HepG2 (cell line): ENCODE measurements around the gene DOCK11. TPM values are rescaled to one million over a fixed set of nuclear protein-coding genes. Genes with fewer than 3 reads are reported as not detected.

Source experiments
- ATAC-seq: fragments of 200-7000 bp; cut with Tn5 transposase; 3 replicates; pipeline ENCODE4 v1.9.1; 2020; ENCODE audit warnings: mild to moderate bottlenecking, moderate library complexity
- BruUV-seq: library from RNA; stranded (reverse); fragments of 400-500 nt; replicated peaks from 2 replicates; lab custom pipeline; 2021; lab: Mats Ljungman, UMichigan
- CTCF ChIA-PET: fragments of 300-600 bp; formaldehyde crosslinking; extraction: SDS; loops from one replicate; lab custom pipeline; 2021; ENCODE audit warnings: low total read pairs, inconsistent platforms, low intra/inter-chr PET ratio; lab: Yijun Ruan, JAX
- POLR2A ChIA-PET: fragments of 350-600 bp; sonication (Branson Sonifier 250); formaldehyde crosslinking; loops from one replicate; lab custom pipeline; 2020; ENCODE audit warnings: antibody characterized with exemption, inconsistent platforms; lab: Yijun Ruan, JAX
- DNase-seq: peaks from one replicate; pipeline ENCODE4 v3.0.0-alpha.2; 2015; ENCODE audit warnings: low spot score
- FAIRE-seq: peaks from 3 replicates; lab custom pipeline; 2011; peaks lifted over from hg19 to GRCh38; lab: Jason Lieb, UNC
- H2AFZ ChIP-seq: one replicate; pipeline ENCODE4 v1.6.1; 2011; ENCODE audit warnings: low read length, inconsistent platforms
- H3K27ac ChIP-seq: fragments of 300-600 bp; 3 replicates; pipeline ENCODE4 v1.8.0; 2011; ENCODE audit warnings: mixed run types, mild to moderate bottlenecking, mixed read lengths, low read length, inconsistent platforms; ENCODE audit not compliant: insufficient read depth; ENCODE audit errors: extremely low read length
- H3K27me3 ChIP-seq, 2 experiments: fragments of 200-600 bp in 1 of 2; 2 replicates in 1 of 2; 3 replicates in 1 of 2; pipeline versions ENCODE4 v1.6.0 to v1.8.0; 2011; ENCODE audit warnings: low read length in 2 of 2, mild to moderate bottlenecking in 2 of 2, moderate library complexity in 2 of 2, inconsistent platforms in 1 of 2; ENCODE audit not compliant: insufficient read depth in 2 of 2, control insufficient read depth in 1 of 2
- H3K36me3 ChIP-seq, 2 experiments: fragments of 200-600 bp in 1 of 2; replicated peaks in 1 of 2; 2 replicates in 1 of 2; 3 replicates in 1 of 2; pipeline versions ENCODE4 v1.5.1 to v1.8.0; 2011; ENCODE audit warnings: low read length in 2 of 2, inconsistent platforms in 1 of 2; ENCODE audit not compliant: insufficient read depth in 2 of 2, control insufficient read depth in 1 of 2
- H3K4me1 ChIP-seq: 2 replicates; pipeline ENCODE4 v1.5.1; 2012; ENCODE audit warnings: low read length, inconsistent platforms; ENCODE audit not compliant: insufficient read depth
- H3K4me2 ChIP-seq: 2 replicates; pipeline ENCODE4 v1.6.0; 2011; ENCODE audit warnings: low read depth, low read length, inconsistent platforms
- H3K4me3 ChIP-seq, 3 experiments: fragments of 200-600 bp in 1 of 3; sonication (generic), shearing (Covaris generic) in 1 of 3; replicated peaks in 1 of 3; 2 replicates each; pipeline ENCODE4 v1.5.1; 2011 to 2016; ENCODE audit warnings: low read length in 3 of 3, inconsistent platforms in 2 of 3, low read depth in 2 of 3, mild to moderate bottlenecking in 2 of 3, control low read depth in 1 of 3, mixed read lengths in 1 of 3; ENCODE audit not compliant: insufficient read depth in 1 of 3
- H3K79me2 ChIP-seq: one replicate; pipeline ENCODE4 v1.6.1; 2011; ENCODE audit warnings: low read length, inconsistent platforms; ENCODE audit not compliant: insufficient read depth
- H3K9ac ChIP-seq: 2 replicates; pipeline ENCODE4 v1.6.0; 2011; ENCODE audit warnings: mild to moderate bottlenecking, low read depth, low read length, inconsistent platforms; ENCODE audit not compliant: insufficient read depth
- H3K9me3 ChIP-seq: 2 replicates; pipeline ENCODE4 v1.5.1; 2012; ENCODE audit warnings: mild to moderate bottlenecking, low read length
- H4K20me1 ChIP-seq: 2 replicates; pipeline ENCODE4 v1.6.0; 2011; ENCODE audit warnings: inconsistent platforms, mild to moderate bottlenecking, low read length, moderate library complexity; ENCODE audit not compliant: insufficient read depth
- ATM ChIP-seq: fragments of 450-650 bp; IDR thresholded peaks from 2 replicates; pipeline ENCODE4 v1.7.1; 2017; ENCODE audit warnings: mild to moderate bottlenecking, borderline replicate concordance
- ATRX ChIP-seq: sonication (generic); formaldehyde crosslinking; IDR thresholded peaks from 2 replicates; pipeline ENCODE4 v1.4.0; 2020; ENCODE audit warnings: missing genetic modification reagents, borderline replicate concordance
- BCL6 ChIP-seq: IDR thresholded peaks from 2 replicates; pipeline ENCODE4 v1.6.1; 2016; ENCODE audit warnings: missing genetic modification reagents, missing compliant biosample characterization
- E2F5 ChIP-seq: sonication (generic); formaldehyde crosslinking; conservative IDR thresholded peaks from 2 replicates; pipeline ENCODE4 v1.4.0; 2020; ENCODE audit warnings: missing genetic modification reagents
- EED ChIP-seq: sonication (generic); formaldehyde crosslinking; IDR thresholded peaks from 2 replicates; pipeline ENCODE4 v1.5.0; 2020; ENCODE audit warnings: mild to moderate bottlenecking, missing genetic modification reagents
- GPBP1L1 ChIP-seq: sonication (generic); formaldehyde crosslinking; IDR thresholded peaks from 2 replicates; pipeline ENCODE4 v1.5.0; 2020; ENCODE audit warnings: mild to moderate bottlenecking, missing genetic modification reagents
- IRF9 ChIP-seq: sonication (generic); formaldehyde crosslinking; IDR thresholded peaks from 2 replicates; pipeline ENCODE4 v1.8.0; 2022; ENCODE audit warnings: missing genetic modification reagents, mild to moderate bottlenecking, borderline replicate concordance
- MLXIP ChIP-seq: sonication (generic); formaldehyde crosslinking; IDR thresholded peaks from 2 replicates; pipeline ENCODE4 v1.9.0; 2021; ENCODE audit warnings: missing genetic modification reagents, borderline replicate concordance
- NCOA2 ChIP-seq: sonication (generic); formaldehyde crosslinking; IDR thresholded peaks from 2 replicates; pipeline ENCODE4 v1.8.0; 2022; ENCODE audit warnings: inconsistent platforms
- REXO4 ChIP-seq: sonication (generic); formaldehyde crosslinking; IDR thresholded peaks from 2 replicates; pipeline ENCODE4 v1.8.0; 2022; ENCODE audit warnings: missing genetic modification reagents, mild to moderate bottlenecking, borderline replicate concordance
- TBL1XR1 ChIP-seq: fragments of 150-350 bp; IDR thresholded peaks from 2 replicates; pipeline ENCODE4 v1.6.1; 2014; ENCODE audit warnings: borderline replicate concordance, low read length; ENCODE audit not compliant: partially characterized antibody
- ZBTB4 ChIP-seq: sonication (generic); formaldehyde crosslinking; IDR thresholded peaks from 2 replicates; pipeline ENCODE4 v1.4.0; 2020; ENCODE audit warnings: missing genetic modification reagents, mild to moderate bottlenecking, borderline replicate concordance
- ZNF263 ChIP-seq: sonication (generic); formaldehyde crosslinking; IDR thresholded peaks from 2 replicates; pipeline ENCODE4 v1.4.0; 2020; ENCODE audit warnings: missing genetic modification reagents
- ZNF792 ChIP-seq: IDR thresholded peaks from 2 replicates; pipeline ENCODE4 v1.6.1; 2016
- ZNF841 ChIP-seq: sonication (generic); formaldehyde crosslinking; IDR thresholded peaks from 2 replicates; pipeline ENCODE4 v1.8.1; 2023; ENCODE audit warnings: missing genetic modification reagents, borderline replicate concordance
- WGBS: methylation state at CpG from one replicate; pipeline ENCODE4 v1.1.6; 2017; ENCODE audit warnings: low lambda C conversion rate; 5-methylcytosine and 5-hydroxymethylcytosine counted together
- in situ Hi-C: cut with HindIII; loops from 2 replicates; pipeline ENCODE4 v1.10.0; 2017; ENCODE audit warnings: low pct_unique_long_range_greater_than_20kb; ENCODE audit not compliant: extremely low pct_ligation_motif_present
- intact Hi-C: fragments of 100-400 bp; cut with micrococcal nuclease; formaldehyde crosslinking; loops from one replicate; pipeline ENCODE4 v1.10.0; 2022; ENCODE audit not compliant: unreplicated experiment
- polyA plus RNA-seq, 8 experiments: library from polyadenylated mRNA; depleted of rRNA in 3 of 8; stranded (reverse) in 7 of 8; unstranded in 1 of 8; fragments of >200 nt; fragmentation: Illumina TruSeq in 4 of 8; extraction: Trizol in 4 of 8; gene quantifications; 2 replicates each; pipeline versions ENCODE4 v1.2.1 to v1.2.3, GENCODE V29; 2011 to 2016; ENCODE audit warnings: low read depth in 4 of 8, missing spikeins in 1 of 8, mixed read lengths in 1 of 8; ENCODE audit not compliant: insufficient read depth in 1 of 8
- total RNA-seq, 5 experiments: library from RNA; depleted of rRNA; stranded (reverse); fragments of >200 nt; fragmentation: Illumina TruSeq; extraction: Trizol; gene quantifications; 2 replicates each; pipeline ENCODE4 v1.2.3, GENCODE V29; 2016; ENCODE audit warnings: low read depth in 1 of 5

The DOCK11 gene
- total and polyA plus RNA-seq, 2 of the 13 experiments (the other 11 are each of a cell fraction or from before 2014, with no cell fraction given), result 0.02 to 0.12 TPM

- 13% methylated on average over 3 of the region's 3 CpGs for WGBS
- Histone ChIP-seq H3K9me3 (no peaks in the 10 kb centered on the region), H3K27me3 (no peaks in the 10 kb centered on the region), H3K4me1 (no peaks in the 10 kb centered on the region), H3K79me2 (no peaks in the 10 kb centered on the region), H4K20me1 (no peaks in the 10 kb centered on the region), H3K4me2 (no peak overlapping the region), H3K4me3 (no peak overlapping the region), H3K9ac (no peak overlapping the region), H3K27ac (no peak overlapping the region), H2AFZ (no peak overlapping the region), H3K36me3 (no peaks in the 10 kb centered on the region)
- BruUV-seq, result no TSS peak
- FAIRE-seq (no peak), DNase-seq (no peak), ATAC-seq (no peak)
- ChIA-PET CTCF (no interaction called here), POLR2A (no interaction called here)
- in situ Hi-C loops (no loop called here), intact Hi-C loops (no loop called here)
- no peak for TF ChIP-seq ATRX
- no peak for TF ChIP-seq GPBP1L1 (CRISPR knock-in tag)
- no peak for TF ChIP-seq ZNF263
- TF ChIP-seq E2F5 (CRISPR knock-in tag), result no peak
- no peak for TF ChIP-seq REXO4
- no peak for TF ChIP-seq ZBTB4
- TF ChIP-seq MLXIP (CRISPR knock-in tag), result no peak
- no peak for TF ChIP-seq ZNF841 (CRISPR knock-in tag)
- TF ChIP-seq ATM, result no peak
- TF ChIP-seq BCL6 (CRISPR knock-in tag), result no peak
- TF ChIP-seq EED (CRISPR knock-in tag), result no peak
- no peak for TF ChIP-seq TBL1XR1
- TF ChIP-seq NCOA2, result no peak
- no peak for TF ChIP-seq IRF9 (CRISPR knock-in tag)
- TF ChIP-seq ZNF792 (CRISPR knock-in tag), result no peak
These were observed 97.8 kb downstream of the DOCK11 start for GRCh38 chrX:118593407-118593806.
